GM10266 (cell line): Measurements from ENCODE around the gene MYB.

Source experiments
- DNase-seq: peaks from one replicate; pipeline ENCODE4 v3.0.0; 2012; ENCODE audit errors: extremely low spot score
- TF ChIP-seq, protein P1 (sequence below): IDR thresholded peaks from 2 replicates; pipeline ENCODE4 v1.5.1; 2012; ENCODE audit warnings: mild to moderate bottlenecking, low read depth; ENCODE audit not compliant: control insufficient read depth, insufficient read depth; ENCODE audit errors: missing control alignments

MYB gene

DNA sequence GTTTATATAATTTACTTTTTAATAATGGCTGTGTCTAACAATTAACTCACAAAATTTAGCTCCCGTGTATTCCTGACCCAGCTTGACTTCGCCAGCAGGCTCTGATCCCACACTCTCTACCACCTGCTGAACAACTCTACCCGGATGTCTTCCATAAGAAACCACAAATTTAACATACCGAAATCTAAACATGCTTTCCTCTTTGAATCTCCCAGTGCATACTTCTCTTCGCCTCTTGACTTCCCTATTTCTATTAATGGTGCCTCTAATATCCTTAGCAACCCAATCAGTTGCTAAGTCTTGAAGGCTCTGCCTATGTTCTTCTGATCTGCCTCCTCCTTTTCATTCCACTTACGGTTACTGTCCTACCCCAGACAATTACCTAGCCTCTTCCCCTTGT, 4.6 kb upstream of the MYB start:
- DNase-seq: no peak
- TF ChIP-seq, protein P1, sequence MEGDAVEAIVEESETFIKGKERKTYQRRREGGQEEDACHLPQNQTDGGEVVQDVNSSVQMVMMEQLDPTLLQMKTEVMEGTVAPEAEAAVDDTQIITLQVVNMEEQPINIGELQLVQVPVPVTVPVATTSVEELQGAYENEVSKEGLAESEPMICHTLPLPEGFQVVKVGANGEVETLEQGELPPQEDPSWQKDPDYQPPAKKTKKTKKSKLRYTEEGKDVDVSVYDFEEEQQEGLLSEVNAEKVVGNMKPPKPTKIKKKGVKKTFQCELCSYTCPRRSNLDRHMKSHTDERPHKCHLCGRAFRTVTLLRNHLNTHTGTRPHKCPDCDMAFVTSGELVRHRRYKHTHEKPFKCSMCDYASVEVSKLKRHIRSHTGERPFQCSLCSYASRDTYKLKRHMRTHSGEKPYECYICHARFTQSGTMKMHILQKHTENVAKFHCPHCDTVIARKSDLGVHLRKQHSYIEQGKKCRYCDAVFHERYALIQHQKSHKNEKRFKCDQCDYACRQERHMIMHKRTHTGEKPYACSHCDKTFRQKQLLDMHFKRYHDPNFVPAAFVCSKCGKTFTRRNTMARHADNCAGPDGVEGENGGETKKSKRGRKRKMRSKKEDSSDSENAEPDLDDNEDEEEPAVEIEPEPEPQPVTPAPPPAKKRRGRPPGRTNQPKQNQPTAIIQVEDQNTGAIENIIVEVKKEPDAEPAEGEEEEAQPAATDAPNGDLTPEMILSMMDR: no peak

DNA sequence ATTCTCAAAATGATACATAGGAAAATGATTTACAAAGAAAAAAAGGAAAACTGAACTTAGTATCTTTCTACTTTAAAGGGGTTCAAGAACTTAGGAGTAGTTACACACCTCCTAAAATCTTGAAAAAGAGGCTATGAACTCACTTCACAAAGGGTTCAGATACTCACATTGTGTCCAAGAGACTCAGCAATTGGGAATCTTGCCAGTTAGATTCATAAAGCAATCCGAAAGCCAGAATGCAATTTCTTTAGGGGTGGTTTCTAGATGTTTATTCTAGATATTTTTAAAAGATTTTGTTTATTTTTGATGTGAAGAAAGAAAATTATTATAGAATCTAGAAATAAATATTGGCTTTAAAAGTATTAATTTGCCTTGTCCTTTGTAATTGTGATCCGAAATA, 1.7 kb upstream of the MYB start:
- no peak for DNase-seq
- TF ChIP-seq, protein P1: no peak

DNA sequence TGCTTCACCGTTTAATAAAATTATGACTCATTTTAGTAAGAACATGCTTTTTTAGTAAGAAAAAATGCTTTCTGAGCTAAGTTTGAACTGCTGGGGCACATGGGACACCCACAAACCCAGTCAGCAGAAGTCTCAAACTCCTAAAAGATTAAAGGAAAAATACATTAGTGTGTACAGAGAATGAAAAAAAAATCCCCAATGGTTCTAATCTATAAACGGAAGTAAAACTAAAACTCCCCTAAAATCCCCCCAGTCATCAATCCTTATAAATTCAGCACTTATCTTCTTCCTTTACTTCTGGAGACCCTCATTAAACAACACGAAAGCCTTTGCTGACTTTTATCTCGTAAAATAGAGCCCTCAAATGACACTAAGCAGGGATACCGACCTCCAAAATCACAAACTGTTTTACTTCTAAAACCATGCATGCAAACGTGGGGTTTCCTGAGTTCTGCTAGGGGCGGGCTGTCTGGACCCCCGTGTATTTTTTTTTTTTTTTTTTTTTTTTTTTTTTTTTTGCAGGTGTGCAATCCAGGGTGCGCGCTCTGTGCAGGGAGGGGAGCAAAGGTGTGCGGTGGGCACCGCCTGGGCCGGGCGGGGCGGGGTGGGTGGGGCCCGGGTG, 1.1 kb upstream of the MYB start:
- DNase-seq: peak; percentile 54
- TF ChIP-seq, protein P1: no peak

DNA sequence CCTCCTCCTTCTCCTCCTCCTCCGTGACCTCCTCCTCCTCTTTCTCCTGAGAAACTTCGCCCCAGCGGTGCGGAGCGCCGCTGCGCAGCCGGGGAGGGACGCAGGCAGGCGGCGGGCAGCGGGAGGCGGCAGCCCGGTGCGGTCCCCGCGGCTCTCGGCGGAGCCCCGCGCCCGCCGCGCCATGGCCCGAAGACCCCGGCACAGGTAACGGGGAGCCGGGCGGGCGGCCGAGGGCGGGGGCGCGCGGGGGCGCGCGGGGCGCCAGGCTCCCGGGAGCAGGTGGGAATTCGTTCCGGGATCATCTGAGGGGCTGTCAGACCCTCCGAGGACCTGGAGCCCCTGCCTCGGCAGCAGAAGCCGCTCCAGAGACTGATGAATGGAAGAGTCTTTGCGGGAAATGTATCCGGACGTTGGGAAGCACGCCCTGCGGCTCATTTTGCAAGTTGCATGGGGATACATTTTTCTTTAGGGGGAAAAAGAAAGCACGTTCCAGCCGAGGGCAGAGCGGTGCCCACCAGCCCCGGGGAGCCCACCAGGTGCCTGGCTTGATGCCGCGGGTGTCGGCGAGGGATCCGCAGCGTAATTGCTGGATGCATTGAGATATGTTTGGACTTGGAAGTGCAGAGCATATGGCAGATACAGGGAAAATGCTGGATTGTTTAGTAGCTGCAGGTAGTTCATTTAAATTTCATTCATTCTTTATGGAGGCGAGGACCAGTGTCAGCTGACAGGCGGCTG, 394 bp downstream of the MYB start:
- TF ChIP-seq, protein P1: no peak
- DNase-seq: no peak

DNA sequence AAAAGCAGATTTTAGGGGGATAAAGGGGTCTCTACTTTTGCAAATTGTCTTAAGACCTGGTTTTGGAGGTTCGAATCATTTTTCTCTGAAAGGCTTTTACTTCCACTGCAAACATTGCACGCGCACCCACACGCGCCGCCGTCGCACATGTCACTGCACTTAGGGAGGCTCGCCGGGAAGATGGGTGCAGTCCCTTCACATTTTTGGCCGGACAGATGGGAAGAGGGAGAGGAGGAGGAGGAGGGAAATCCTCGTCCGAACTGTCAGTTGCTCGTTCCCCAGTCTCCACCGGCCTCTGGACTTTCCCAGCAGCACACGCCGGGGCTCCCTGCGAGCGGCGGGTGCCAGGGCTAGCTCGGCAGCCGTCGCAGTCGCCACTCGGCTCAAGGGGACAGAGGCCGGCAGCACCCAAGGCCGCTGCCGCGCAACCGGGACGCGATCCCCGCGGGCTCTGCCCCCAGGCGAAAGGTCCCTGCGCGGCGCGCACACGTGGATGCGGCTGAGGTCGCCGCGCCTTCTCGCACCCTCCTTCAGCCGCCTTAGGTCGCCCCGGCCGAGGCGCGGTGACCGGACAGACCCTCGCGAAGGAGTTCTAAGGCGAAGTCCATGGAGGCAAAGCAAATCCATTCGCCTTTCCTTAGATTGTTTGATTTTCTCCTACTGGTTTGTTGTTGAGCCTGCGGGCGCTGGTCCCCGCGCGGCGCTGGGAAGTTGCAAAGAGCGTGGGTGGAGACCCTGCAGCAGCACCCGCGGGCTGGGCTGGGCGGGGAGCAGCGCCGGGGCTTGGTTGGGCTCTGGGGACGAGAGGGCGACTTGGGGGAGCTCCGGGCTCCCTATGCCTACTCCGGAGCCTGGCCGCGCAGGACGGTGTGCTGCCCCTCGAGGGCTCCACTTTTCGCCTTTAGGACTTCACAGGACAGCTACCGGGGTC, 1.2 kb downstream of the MYB start:
- DNase-seq: peak; percentile 46
- TF ChIP-seq, protein P1: no peak

DNA sequence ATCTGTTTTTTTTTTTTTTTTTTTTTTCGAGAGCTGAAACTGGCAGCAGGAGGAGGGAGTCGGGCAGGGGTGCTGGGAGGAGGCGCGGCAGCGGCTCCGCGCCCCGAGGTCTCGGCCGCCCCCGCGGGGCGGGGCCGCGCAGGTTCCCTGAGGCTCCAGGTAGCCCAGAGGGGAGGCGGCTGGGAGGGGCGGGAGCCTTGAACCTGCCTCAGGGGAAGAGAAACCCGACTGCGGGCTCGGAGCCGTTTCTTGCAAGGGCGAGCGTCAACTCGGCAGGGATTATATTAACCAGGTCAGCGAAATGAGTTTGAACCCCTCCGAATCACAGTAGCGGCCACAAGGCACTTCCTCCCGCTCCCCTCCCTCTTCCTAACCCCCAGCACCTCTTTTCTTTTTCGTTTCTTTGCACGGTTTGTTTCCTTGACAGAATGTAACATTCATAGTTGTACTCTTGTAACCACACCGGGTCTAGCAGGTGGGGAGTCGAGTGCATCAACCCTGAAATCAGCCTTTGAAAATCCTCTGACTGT, 2.0 kb downstream of the MYB start:
- TF ChIP-seq, protein P1: no peak
- DNase-seq: peak; percentile 80
